GM12878 (cell line): ENCODE measurements around the gene TNFRSF8. TPM values are rescaled to one million over a fixed set of nuclear protein-coding genes. Genes with fewer than 3 reads are reported as not detected.

Source experiments
- BCL11A ChIP-seq: IDR thresholded peaks from 2 replicates; pipeline ENCODE4 v1.6.1; 2011; ENCODE audit warnings: low read depth, low read length
- BHLHE40 ChIP-seq, 2 experiments: fragments of 450-650 bp in 1 of 2; IDR thresholded peaks; 2 replicates each; pipeline ENCODE4 v1.6.1; 2011 to 2017; ENCODE audit warnings: low read depth in 2 of 2, borderline replicate concordance in 1 of 2, improper control_type of control experiment in 1 of 2, low read length in 1 of 2, mild to moderate bottlenecking in 1 of 2
- EP300 ChIP-seq, 2 experiments: fragments of 150-350 bp in 1 of 2; IDR thresholded peaks; 2 replicates each; pipeline ENCODE4 v1.6.1; 2011 to 2012; ENCODE audit warnings: low read depth in 2 of 2, low read length in 2 of 2, borderline replicate concordance in 1 of 2, improper control_type of control experiment in 1 of 2, inconsistent platforms in 1 of 2; ENCODE audit not compliant: control insufficient read depth in 1 of 2
- FOXK2 ChIP-seq: fragments of 450-650 bp; IDR thresholded peaks from 2 replicates; pipeline ENCODE4 v1.6.1; 2017; ENCODE audit warnings: mild to moderate bottlenecking, moderate library complexity
- GATAD2B ChIP-seq: fragments of 450-650 bp; conservative IDR thresholded peaks from 2 replicates; pipeline ENCODE4 v1.6.1; 2017; ENCODE audit warnings: low read depth, mild to moderate bottlenecking, moderate library complexity
- HDGF ChIP-seq: fragments of 450-650 bp; IDR thresholded peaks from 2 replicates; pipeline ENCODE4 v1.6.1; 2016; ENCODE audit warnings: antibody characterized with exemption
- JUND ChIP-seq: IDR thresholded peaks from 2 replicates; pipeline ENCODE4 v1.6.1; 2012; ENCODE audit warnings: low read depth, mild to moderate bottlenecking, low read length, improper control_type of control experiment, moderate library complexity
- KAT2A ChIP-seq: conservative IDR thresholded peaks from 2 replicates; pipeline ENCODE4 v1.6.1; 2011; ENCODE audit warnings: low read depth, low read length; ENCODE audit not compliant: control insufficient read depth
- MEF2B ChIP-seq: fragments of 450-650 bp; IDR thresholded peaks from 2 replicates; pipeline ENCODE4 v1.6.1; 2018; ENCODE audit warnings: mild to moderate bottlenecking, moderate library complexity; ENCODE audit not compliant: partially characterized antibody, poor library complexity, severe bottlenecking
- NR2C2 ChIP-seq: IDR thresholded peaks from 2 replicates; pipeline ENCODE4 v1.6.1; 2011; ENCODE audit warnings: borderline replicate concordance, low read depth; ENCODE audit not compliant: control insufficient read depth, insufficient read length
- NR2F1 ChIP-seq: fragments of 450-650 bp; conservative IDR thresholded peaks from 2 replicates; pipeline ENCODE4 v1.6.1; 2017; ENCODE audit warnings: mild to moderate bottlenecking
- RAD51 ChIP-seq: fragments of 450-650 bp; IDR thresholded peaks from 2 replicates; pipeline ENCODE4 v1.6.1; 2016; ENCODE audit warnings: moderate library complexity, mild to moderate bottlenecking, inconsistent platforms
- REST ChIP-seq: IDR thresholded peaks from 2 replicates; pipeline ENCODE4 v1.6.1; 2012; ENCODE audit warnings: mild to moderate bottlenecking, low read depth, low read length
- SRF ChIP-seq, 2 experiments: IDR thresholded peaks; 2 replicates each; pipeline ENCODE4 v1.6.1; 2011; ENCODE audit warnings: low read depth in 2 of 2, low read length in 2 of 2, mild to moderate bottlenecking in 1 of 2, moderate library complexity in 1 of 2
- STAT1 ChIP-seq: fragments of 450-650 bp; conservative IDR thresholded peaks from 2 replicates; pipeline ENCODE4 v1.6.1; 2014; ENCODE audit warnings: antibody characterized with exemption, mild to moderate bottlenecking
- TCF12 ChIP-seq: IDR thresholded peaks from 2 replicates; pipeline ENCODE4 v1.6.1; 2011; ENCODE audit warnings: low read depth, mild to moderate bottlenecking, low read length
- ZBTB11 ChIP-seq: fragments of 450-650 bp; formaldehyde crosslinking; IDR thresholded peaks from 2 replicates; pipeline ENCODE4 v1.5.0; 2022; ENCODE audit warnings: mild to moderate bottlenecking, missing genetic modification characterization
- ZNF217 ChIP-seq: fragments of 450-650 bp; IDR thresholded peaks from 2 replicates; pipeline ENCODE4 v1.6.1; 2017; ENCODE audit warnings: antibody characterized with exemption, mild to moderate bottlenecking
- polyA plus RNA-seq, 11 experiments: library from polyadenylated mRNA; depleted of rRNA in 4 of 11; unstranded in 6 of 11; stranded (reverse) in 5 of 11; fragments of >200 nt; fragmentation: Nextera tagmentation in 4 of 11; fragmentation: Illumina TruSeq in 1 of 11; extraction: Ambion mirVana in 4 of 11; extraction: Trizol in 1 of 11; gene quantifications; 1 replicate in 1 of 11; 2 replicates in 10 of 11; pipeline versions ENCODE4 v1.2.1 to v1.2.3, GENCODE V29; 2011 to 2016; ENCODE audit warnings: inconsistent platforms in 2 of 11, missing spikeins in 2 of 11, low read depth in 1 of 11
- total RNA-seq, 4 experiments: library from RNA; depleted of rRNA in 3 of 4; stranded (reverse); fragments of >200 nt in 3 of 4; fragmentation: Illumina TruSeq in 1 of 4; extraction: Trizol in 1 of 4; gene quantifications; 2 replicates each; pipeline versions ENCODE4 v1.2.1 to v1.2.3, GENCODE V29; 2013 to 2021
- TF ChIP-seq, protein P1 (sequence below): fragments of 450-650 bp; IDR thresholded peaks from 2 replicates; pipeline ENCODE4 v1.6.1; 2016; ENCODE audit warnings: mild to moderate bottlenecking, moderate library complexity, borderline replicate concordance

The TNFRSF8 gene
- total and polyA plus RNA-seq, 10 of the 15 experiments (the other 5 are each of a cell fraction or from before 2014, with no cell fraction given): 9.8 to 114 (median 58.8) TPM

GRCh38 chr1:12173631-12174121 lies 110.6 kb downstream of the TNFRSF8 start (continued):
- TF ChIP-seq EP300 (IDR thresholded peaks at IDR 0.05; ENCODE audit: borderline replicate concordance in 1 of 2, control insufficient read depth in 1 of 2, low read depth in 2 of 2, low read length in 2 of 2) (peak in 1 of 2 experiments; percentile 26; a peak in 1 of 4 replicates), JUND (no peak), KAT2A (no peak), REST (no peak), HDGF (no peak), NR2C2 (no peak), ZNF217 (no peak), MEF2B (peak; percentile 11), TCF12 (no peak), GATAD2B (no peak), ZBTB11 (CRISPR knock-in tag) (no peak), BHLHE40 (IDR thresholded peaks at IDR 0.05; ENCODE audit: borderline replicate concordance in 1 of 2, low read depth in 2 of 2, low read length in 1 of 2) (peak; percentile 69 to 81; a peak in 3 of 4 replicates), FOXK2 (no peak), RAD51 (no peak), BCL11A (no peak), SRF (IDR thresholded peaks at IDR 0.05; ENCODE audit: low read depth in 2 of 2, low read length in 2 of 2) (no peak), STAT1 (no peak), NR2F1 (0 out of 2 replicates have a peak, but pooled peaks have one; percentile 34)
- TF ChIP-seq, protein P1, sequence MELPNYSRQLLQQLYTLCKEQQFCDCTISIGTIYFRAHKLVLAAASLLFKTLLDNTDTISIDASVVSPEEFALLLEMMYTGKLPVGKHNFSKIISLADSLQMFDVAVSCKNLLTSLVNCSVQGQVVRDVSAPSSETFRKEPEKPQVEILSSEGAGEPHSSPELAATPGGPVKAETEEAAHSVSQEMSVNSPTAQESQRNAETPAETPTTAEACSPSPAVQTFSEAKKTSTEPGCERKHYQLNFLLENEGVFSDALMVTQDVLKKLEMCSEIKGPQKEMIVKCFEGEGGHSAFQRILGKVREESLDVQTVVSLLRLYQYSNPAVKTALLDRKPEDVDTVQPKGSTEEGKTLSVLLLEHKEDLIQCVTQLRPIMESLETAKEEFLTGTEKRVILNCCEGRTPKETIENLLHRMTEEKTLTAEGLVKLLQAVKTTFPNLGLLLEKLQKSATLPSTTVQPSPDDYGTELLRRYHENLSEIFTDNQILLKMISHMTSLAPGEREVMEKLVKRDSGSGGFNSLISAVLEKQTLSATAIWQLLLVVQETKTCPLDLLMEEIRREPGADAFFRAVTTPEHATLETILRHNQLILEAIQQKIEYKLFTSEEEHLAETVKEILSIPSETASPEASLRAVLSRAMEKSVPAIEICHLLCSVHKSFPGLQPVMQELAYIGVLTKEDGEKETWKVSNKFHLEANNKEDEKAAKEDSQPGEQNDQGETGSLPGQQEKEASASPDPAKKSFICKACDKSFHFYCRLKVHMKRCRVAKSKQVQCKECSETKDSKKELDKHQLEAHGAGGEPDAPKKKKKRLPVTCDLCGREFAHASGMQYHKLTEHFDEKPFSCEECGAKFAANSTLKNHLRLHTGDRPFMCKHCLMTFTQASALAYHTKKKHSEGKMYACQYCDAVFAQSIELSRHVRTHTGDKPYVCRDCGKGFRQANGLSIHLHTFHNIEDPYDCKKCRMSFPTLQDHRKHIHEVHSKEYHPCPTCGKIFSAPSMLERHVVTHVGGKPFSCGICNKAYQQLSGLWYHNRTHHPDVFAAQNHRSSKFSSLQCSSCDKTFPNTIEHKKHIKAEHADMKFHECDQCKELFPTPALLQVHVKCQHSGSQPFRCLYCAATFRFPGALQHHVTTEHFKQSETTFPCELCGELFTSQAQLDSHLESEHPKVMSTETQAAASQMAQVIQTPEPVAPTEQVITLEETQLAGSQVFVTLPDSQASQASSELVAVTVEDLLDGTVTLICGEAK: no peak
